Fibroblast of lung (primary cell): ENCODE results near the gene MYRIP. TPM values are rescaled to one million over a fixed set of nuclear protein-coding genes. Genes with fewer than 3 reads are reported as not detected.

Source experiments
- DNase-seq, 2 donors: peaks; one replicate each; pipeline versions ENCODE4 v3.0.0 to v3.0.0-alpha.2; 2010; ENCODE audit warnings: low read depth in 2 of 2
- H2AFZ ChIP-seq: 2 replicates; pipeline ENCODE4 v1.5.1; 2012; ENCODE audit warnings: low read length, control low read depth, inconsistent platforms
- H3K27ac ChIP-seq: 2 replicates; pipeline ENCODE4 v1.5.1; 2011; ENCODE audit warnings: low read length, control low read depth; ENCODE audit not compliant: insufficient read depth
- H3K27me3 ChIP-seq: 2 replicates; pipeline ENCODE4 v1.5.1; 2011; ENCODE audit warnings: mild to moderate bottlenecking, low read length; ENCODE audit not compliant: control insufficient read depth, insufficient read depth
- H3K36me3 ChIP-seq: 2 replicates; pipeline ENCODE4 v1.5.1; 2011; ENCODE audit warnings: low read length; ENCODE audit not compliant: control insufficient read depth, insufficient read depth
- H3K4me1 ChIP-seq: 2 replicates; pipeline ENCODE4 v1.5.1; 2011; ENCODE audit warnings: low read length; ENCODE audit not compliant: control insufficient read depth, insufficient read depth; ENCODE audit errors: extremely low read depth
- H3K4me2 ChIP-seq: 2 replicates; pipeline ENCODE4 v1.5.1; 2011; ENCODE audit warnings: low read length, control low read depth; ENCODE audit not compliant: insufficient read depth; ENCODE audit errors: extremely low read depth
- H3K4me3 ChIP-seq, 4 experiments: fragments of 200-600 bp in 1 of 4; sonication (generic) in 1 of 4; replicated peaks in 1 of 4; 2 replicates each; pipeline ENCODE4 v1.5.1; 2011 to 2016; ENCODE audit warnings: low read length in 4 of 4, low read depth in 3 of 4, mild to moderate bottlenecking in 3 of 4, control low read depth in 2 of 4, inconsistent platforms in 1 of 4, mixed read lengths in 1 of 4; ENCODE audit not compliant: insufficient read depth in 1 of 4; ENCODE audit errors: control extremely low read depth in 1 of 4
- H3K79me2 ChIP-seq: 2 replicates; pipeline ENCODE4 v1.5.1; 2012; ENCODE audit warnings: mild to moderate bottlenecking, low read length, inconsistent platforms; ENCODE audit not compliant: control insufficient read depth, insufficient read depth
- H3K9ac ChIP-seq: 2 replicates; pipeline ENCODE4 v1.5.1; 2011; ENCODE audit warnings: mild to moderate bottlenecking, low read length, control low read depth; ENCODE audit not compliant: insufficient read depth
- H3K9me3 ChIP-seq: 2 replicates; pipeline ENCODE4 v1.5.1; 2012; ENCODE audit warnings: low read depth, low read length; ENCODE audit not compliant: control insufficient read depth, insufficient read depth
- H4K20me1 ChIP-seq: 2 replicates; pipeline ENCODE4 v1.5.1; 2011; ENCODE audit warnings: low read length; ENCODE audit not compliant: control insufficient read depth, insufficient read depth; ENCODE audit errors: extremely low read depth
- CTCF ChIP-seq, 2 donors: IDR thresholded peaks in 1 of 2; conservative IDR thresholded peaks in 1 of 2; 1 replicate in 1 of 2; 2 replicates in 1 of 2; pipeline ENCODE4 v1.5.1; 2011 to 2012; ENCODE audit warnings: low read length in 2 of 2, control low read depth in 1 of 2, inconsistent platforms in 1 of 2, low read depth in 1 of 2, mild to moderate bottlenecking in 1 of 2
- EZH2 ChIP-seq: IDR thresholded peaks from 2 replicates; pipeline ENCODE4 v1.5.1; 2012; ENCODE audit warnings: low read length, control low read depth, mild to moderate bottlenecking; ENCODE audit errors: missing control alignments
- polyA plus RNA-seq, 2 donors: library from polyadenylated mRNA; depleted of rRNA in 1 of 2; stranded (reverse) in 1 of 2; unstranded in 1 of 2; fragments of >200 nt; gene quantifications; 2 replicates each; pipeline ENCODE4 v1.2.1, GENCODE V29; 2011 to 2012; ENCODE audit warnings: missing spikeins in 1 of 2
- total RNA-seq: library from RNA; depleted of rRNA; stranded (reverse); fragments of >200 nt; gene quantifications from 2 replicates; pipeline ENCODE4 v1.2.1, GENCODE V29; 2014

MYRIP gene
- total and polyA plus RNA-seq, 2 donors (not counting 1 experiment from before 2014, with no cell fraction given): 0.02 TPM; not detected in 1

- Histone ChIP-seq H3K36me3 (no peaks in the 10 kb centered on the region), H3K4me1 (peaks cover 2% of the 10 kb centered on the region), H3K27ac (no peak overlapping the region), H3K79me2 (no peaks in the 10 kb centered on the region), H4K20me1 (no peaks in the 10 kb centered on the region), H2AFZ (no peak overlapping the region), H3K27me3 (no peaks in the 10 kb centered on the region), H3K4me2 (no peak overlapping the region), H3K4me3 (no peak overlapping the region), H3K9me3 (no peaks in the 10 kb centered on the region), H3K9ac (no peak overlapping the region)
- TF ChIP-seq CTCF (conservative IDR thresholded peaks at IDR 0.05 in 1 of 2, IDR thresholded peaks at IDR 0.05 in 1 of 2; ENCODE audit: low read depth in 1 of 2, low read length in 2 of 2) (no peak), EZH2 (no peak)
- DNase-seq: no peak
Measured at GRCh38 chr3:40118091-40118490, 308.7 kb downstream of the MYRIP start.

- Histone ChIP-seq H3K9ac (no peak overlapping the region), H3K4me1 (peaks cover 2% of the 10 kb centered on the region), H3K9me3 (no peaks in the 10 kb centered on the region), H3K36me3 (no peaks in the 10 kb centered on the region), H3K4me2 (no peak overlapping the region), H3K27ac (no peak overlapping the region), H3K4me3 (no peak overlapping the region), H4K20me1 (no peaks in the 10 kb centered on the region), H3K27me3 (no peaks in the 10 kb centered on the region), H2AFZ (peak overlapping the region; percentile 29), H3K79me2 (no peaks in the 10 kb centered on the region)
- TF ChIP-seq CTCF (conservative IDR thresholded peaks at IDR 0.05 in 1 of 2, IDR thresholded peaks at IDR 0.05 in 1 of 2; ENCODE audit: low read depth in 1 of 2, low read length in 2 of 2) (no peak), EZH2 (no peak)
- DNase-seq: no peak
Measured at GRCh38 chr3:40120067-40120692, 310.8 kb downstream of the MYRIP start.

- no peaks in the 10 kb centered on the region for H3K79me2 ChIP-seq
- TF ChIP-seq CTCF (conservative IDR thresholded peaks at IDR 0.05 in 1 of 2, IDR thresholded peaks at IDR 0.05 in 1 of 2; ENCODE audit: low read depth in 1 of 2, low read length in 2 of 2) (no peak), EZH2 (no peak)
- no peak overlapping the region for H3K4me2 ChIP-seq
- H4K20me1 ChIP-seq: no peaks in the 10 kb centered on the region
- H3K36me3 ChIP-seq: no peaks in the 10 kb centered on the region
- no peaks in the 10 kb centered on the region for H3K27me3 ChIP-seq
- peaks cover 2% of the 10 kb centered on the region for H3K4me1 ChIP-seq
- no peaks in the 10 kb centered on the region for H3K9me3 ChIP-seq
- peak in 1 of 2 donors; percentile 74 for DNase-seq
- no peak overlapping the region for H3K9ac ChIP-seq
- H2AFZ ChIP-seq: no peak overlapping the region
- H3K4me3 ChIP-seq: no peak overlapping the region
- no peak overlapping the region for H3K27ac ChIP-seq
Measured at GRCh38 chr3:40120806-40121205, 311.4 kb downstream of the MYRIP start.
